Measurements from ENCODE around the gene TXNRD3.

Gene TXNRD3

DNA sequence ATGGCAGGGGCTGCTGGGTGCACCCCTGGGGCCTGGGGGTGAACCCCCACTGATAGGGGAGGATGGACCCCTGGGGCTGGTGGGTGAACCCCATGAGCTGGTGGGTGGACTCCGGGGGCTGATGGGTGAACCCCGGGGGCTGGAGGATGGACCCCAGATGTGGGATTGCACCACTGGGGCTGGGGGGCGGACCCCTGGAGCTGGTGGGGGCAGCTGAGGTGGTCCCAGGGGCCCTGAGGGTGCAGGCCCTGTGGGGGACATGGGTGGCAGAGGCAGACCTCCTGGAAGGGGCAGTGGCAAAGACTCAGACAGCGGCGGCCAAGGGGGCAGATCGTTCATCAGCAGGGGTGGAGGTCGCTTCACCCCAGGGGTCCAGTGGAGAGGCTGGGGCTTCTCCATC is 17.4 kb upstream of the TXNRD3 start:
- TF ChIP-seq CTCF (IDR thresholded peaks at IDR 0.05; ENCODE audit: low read depth, low read length, missing control alignments), result no peak
- no peak overlapping the region for H3K4me3 ChIP-seq (replicated peaks; ENCODE audit: low read depth, low read length)
- DNase-seq (ENCODE audit: extremely low read depth, low read depth), result no peak

- TF ChIP-seq CTCF (IDR thresholded peaks at IDR 0.05; ENCODE audit: low read depth, low read length, missing control alignments), result no peak
- no peak for DNase-seq (ENCODE audit: extremely low read depth, low read depth)
- no peak overlapping the region for H3K4me3 ChIP-seq (replicated peaks; ENCODE audit: low read depth, low read length)
Measured at GRCh38 chr3:126671521-126671920, 16.6 kb upstream of the TXNRD3 start.

DNA sequence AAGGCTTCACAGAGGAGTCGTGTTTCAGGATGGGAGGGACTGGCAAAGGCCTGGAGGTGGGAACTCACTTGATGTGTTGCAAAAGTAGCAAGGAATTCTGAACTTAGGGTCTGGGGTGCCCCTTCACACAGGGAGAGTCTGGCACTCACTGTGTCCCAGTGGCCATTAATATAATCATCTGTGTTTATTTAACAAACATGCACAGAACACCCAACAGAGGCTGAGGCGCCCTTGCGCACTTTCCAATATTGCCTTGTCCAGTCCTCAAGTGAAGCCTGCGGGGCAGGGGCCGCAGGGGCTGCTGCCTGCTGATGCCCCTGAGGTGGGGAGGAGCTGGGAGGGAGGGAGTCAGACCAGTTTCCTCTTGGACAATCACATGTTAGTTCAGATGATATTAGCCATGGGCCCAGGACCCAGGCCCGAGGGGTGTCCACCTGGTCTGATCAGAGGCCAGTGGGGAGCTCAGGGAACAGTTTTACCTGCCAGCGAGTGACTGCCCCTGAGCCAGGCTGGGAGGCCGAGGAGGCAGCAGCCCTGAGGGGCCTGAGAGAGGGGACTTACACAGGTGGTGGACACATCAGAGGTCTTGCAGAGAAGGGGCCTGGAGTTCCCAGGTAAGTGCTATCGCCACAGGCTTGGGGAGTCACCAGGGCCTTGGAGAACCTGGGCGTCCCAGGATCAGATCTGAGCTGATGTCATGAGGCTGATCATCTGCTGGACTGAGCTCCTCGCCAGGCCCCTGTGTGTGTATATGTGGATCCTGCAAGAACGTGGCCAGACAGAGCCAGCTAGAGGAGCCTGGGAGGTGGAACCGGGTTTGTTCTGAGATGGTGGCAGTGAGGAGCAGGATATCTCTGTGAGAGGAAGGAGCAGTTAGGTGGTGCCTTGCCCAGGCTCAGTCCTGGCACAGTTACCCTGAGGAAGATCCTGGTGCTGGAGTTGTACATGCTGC is 13.8 kb upstream of the TXNRD3 start:
- TF ChIP-seq CTCF (IDR thresholded peaks at IDR 0.05; ENCODE audit: low read depth, low read length, missing control alignments), result no peak
- no peak overlapping the region for H3K4me3 ChIP-seq (replicated peaks; ENCODE audit: low read depth, low read length)
- DNase-seq (ENCODE audit: extremely low read depth, low read depth), result no peak

DNA sequence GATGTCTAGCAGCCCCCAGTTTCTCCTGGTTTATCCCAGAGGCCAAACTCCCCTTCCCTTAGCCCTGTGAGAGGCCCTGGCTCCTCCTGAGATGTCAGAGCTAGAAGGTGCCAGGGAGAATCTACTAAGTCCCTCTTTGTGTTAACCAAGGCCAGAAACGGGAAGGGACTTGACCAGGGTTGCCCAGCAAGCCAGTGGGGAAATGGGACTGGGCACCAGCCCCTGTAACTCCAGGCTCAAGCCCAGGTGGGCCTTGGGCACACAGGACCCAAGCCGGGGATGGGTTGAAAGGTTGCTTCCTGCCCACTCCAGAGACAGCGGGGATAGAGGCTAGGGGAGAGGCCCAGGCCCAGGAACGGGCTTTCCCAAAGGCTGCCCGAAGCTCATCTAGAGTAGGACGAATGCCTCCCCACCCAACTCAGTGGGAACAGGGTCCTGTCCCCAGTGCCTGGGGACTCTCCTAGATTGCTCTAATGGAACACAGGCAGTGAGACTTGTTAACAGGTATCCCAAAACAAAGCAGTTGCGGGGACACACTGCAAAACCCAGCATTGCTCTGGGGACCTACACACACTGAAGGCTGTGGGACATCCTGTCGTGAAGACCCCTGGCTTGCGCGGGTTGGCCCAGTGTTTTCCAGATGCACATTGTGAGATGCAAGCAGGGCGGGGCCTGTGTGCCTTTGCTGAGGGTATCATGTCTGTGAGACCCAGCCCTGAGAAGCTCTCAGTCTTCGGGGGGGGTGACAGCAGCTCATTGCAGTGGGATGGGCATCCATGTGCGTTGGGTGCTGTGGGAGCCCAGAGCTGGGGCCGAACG is 12.9 kb upstream of the TXNRD3 start:
- TF ChIP-seq CTCF (IDR thresholded peaks at IDR 0.05; ENCODE audit: low read depth, low read length, missing control alignments), result no peak
- H3K4me3 ChIP-seq (replicated peaks; ENCODE audit: low read depth, low read length), result no peak overlapping the region
- no peak for DNase-seq (ENCODE audit: extremely low read depth, low read depth)

- no peak overlapping the region for H3K4me3 ChIP-seq (replicated peaks; ENCODE audit: low read depth, low read length)
- DNase-seq (ENCODE audit: extremely low read depth, low read depth), result no peak
- TF ChIP-seq CTCF (IDR thresholded peaks at IDR 0.05; ENCODE audit: low read depth, low read length, missing control alignments), result no peak
Measured at GRCh38 chr3:126666658-126667528, 12.0 kb upstream of the TXNRD3 start.

GRCh38 chr3:126665959-126666657 is 11.2 kb upstream of the TXNRD3 start:
- no peak overlapping the region for H3K4me3 ChIP-seq (replicated peaks; ENCODE audit: low read depth, low read length)
- no peak for DNase-seq (ENCODE audit: extremely low read depth, low read depth)
- no peak for TF ChIP-seq CTCF (IDR thresholded peaks at IDR 0.05; ENCODE audit: low read depth, low read length, missing control alignments)

All from HFF-Myc (cell line).